Pancreas (tissue), 10 donors: Measurements from ENCODE around the gene VN1R5. TPM values are rescaled to one million over a fixed set of nuclear protein-coding genes. Genes with fewer than 3 reads are reported as not detected.

Experiments used
- ATAC-seq, 4 donors: fragments of 200-7000 bp; cut with Tn5 transposase; one replicate each; pipeline versions ENCODE4 v1.8.0 to v1.9.1; 2020; ENCODE audit warnings: mild to moderate bottlenecking in 4 of 4, moderate library complexity in 4 of 4
- DNase-seq, 6 donors: peaks; one replicate each; pipeline ENCODE4 v3.0.0-alpha.2; 2020
- FAIRE-seq: peaks from 2 replicates; lab custom pipeline; 2012; peaks lifted over from hg19 to GRCh38; lab: Jason Lieb, UNC
- H3K27ac ChIP-seq, 4 donors: fragments of 200-600 bp; sonication (generic); 1 replicate in 3 of 4; 2 replicates in 1 of 4; pipeline versions ENCODE4 v1.5.0 to v1.8.0; 2020
- H3K27me3 ChIP-seq, 4 donors: fragments of 200-600 bp; one replicate each; pipeline ENCODE4 v1.8.0; 2021
- H3K36me3 ChIP-seq, 3 donors: fragments of 200-600 bp; sonication (generic) in 1 of 3; one replicate each; pipeline versions ENCODE4 v1.5.0 to v1.8.0; 2020 to 2021
- H3K4me1 ChIP-seq, 3 donors: fragments of 200-600 bp; one replicate each; pipeline ENCODE4 v1.8.0; 2021
- H3K4me3 ChIP-seq, 4 donors: fragments of 200-600 bp; sonication (generic) in 2 of 4; one replicate each; pipeline versions ENCODE4 v1.5.0 to v1.8.0; 2020 to 2021
- H3K9me3 ChIP-seq, 4 donors: fragments of 200-600 bp; one replicate each; pipeline ENCODE4 v1.8.0; 2021
- CTCF ChIP-seq, 4 donors: fragments of 200-600 bp; sonication (generic) in 3 of 4; IDR thresholded peaks; one replicate each; pipeline versions ENCODE4 v1.5.0 to v1.8.0; 2021; ENCODE audit warnings: antibody characterized with exemption in 4 of 4
- WGBS, 2 donors: extraction: QIAGEN DNeasy Blood & Tissue Kit; methylation state at CpG; one replicate each; pipeline ENCODE4 v1.1.7; 2013; 5-methylcytosine and 5-hydroxymethylcytosine counted together
- intact Hi-C, 3 donors: fragments of 100-400 bp; cut with DNase I; formaldehyde crosslinking; loops; one replicate each; pipeline versions ENCODE4 v1.11.1 to v1.14.2; 2022
- polyA plus RNA-seq, 2 donors: library from polyadenylated mRNA; stranded (reverse); fragments of 200-250 nt; gene quantifications; one replicate each; pipeline ENCODE4 v1.2.3, GENCODE V29; 2013
- total RNA-seq, 6 donors: library from RNA; stranded (reverse); fragmentation: NEBNext Ultra II Directional in 4 of 6; extraction: Animal tissue kit (Norgen Biotek cat#: 25700) in 4 of 6; gene quantifications; one replicate each; pipeline versions ENCODE4 v1.2.1 to v1.2.4, GENCODE V29; 2021 to 2023
- donor health status: healthy with polysubstance abuse.
- donor health status: DM: no; HTN: no; CAD: no; lungs with moderate emphysema.
- donor health status: DM: no; HTN: no; CAD: no.
- donor health status: control.
- donor health status: control.
- donor health status: Bipolar disorder and iron deficiency.
- donor health status: DM: yes; HTN: yes; CAD: no.
- donor health status: DM: no; HTN: no; CAD: no.
- donor health status: DM: no; HTN: no; CAD: no.
- donor health status: DM: yes; HTN: yes; CAD: no.

Gene VN1R5
- total and polyA plus RNA-seq, 8 donors = not detected

GRCh38 chr1:247246325-247247115 is 9.4 kb upstream of the VN1R5 start:
- H3K4me3 ChIP-seq = no peak overlapping the region
- DNase-seq (no peak), ATAC-seq (no peak), FAIRE-seq (no peak)
- TF ChIP-seq CTCF (IDR thresholded peaks at IDR 0.05) = no peak
- no peaks in the 10 kb centered on the region for H3K4me1 ChIP-seq
- H3K9me3 ChIP-seq = no peaks in the 10 kb centered on the region
- H3K27me3 ChIP-seq = no peaks in the 10 kb centered on the region
- H3K27ac ChIP-seq = no peak overlapping the region
- H3K36me3 ChIP-seq = no peaks in the 10 kb centered on the region
- intact Hi-C loops = no loop called here

DNA sequence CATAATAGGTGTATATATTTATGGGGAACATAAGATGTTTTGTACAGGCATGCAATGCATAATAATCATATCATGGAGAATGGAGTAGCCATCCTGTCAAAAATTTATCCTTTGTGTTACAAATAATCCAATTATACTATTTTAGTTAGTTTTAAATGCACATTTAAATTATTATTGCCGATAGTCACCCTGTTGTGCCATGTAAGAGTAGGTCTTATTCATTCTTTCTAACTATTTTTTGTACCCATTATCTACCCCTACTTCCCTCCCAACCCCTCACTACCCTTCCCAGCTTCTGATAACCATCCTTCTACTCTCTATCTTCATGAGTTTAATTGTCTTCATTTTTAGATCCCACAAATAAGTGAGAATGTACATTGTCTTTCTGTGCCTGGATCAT is 8.3 kb upstream of the VN1R5 start:
- H3K27me3 ChIP-seq = no peaks in the 10 kb centered on the region
- TF ChIP-seq CTCF (IDR thresholded peaks at IDR 0.05) = no peak
- H3K4me3 ChIP-seq = no peak overlapping the region
- no peak for ATAC-seq
- DNase-seq = no peak
- FAIRE-seq = no peak
- H3K36me3 ChIP-seq = no peaks in the 10 kb centered on the region
- WGBS, 2 donors = 86 to 94% methylated on average over 1 of the region's 1 CpG
- H3K9me3 ChIP-seq = no peaks in the 10 kb centered on the region
- intact Hi-C loops = no loop called here
- no peak overlapping the region for H3K27ac ChIP-seq
- no peaks in the 10 kb centered on the region for H3K4me1 ChIP-seq

DNA sequence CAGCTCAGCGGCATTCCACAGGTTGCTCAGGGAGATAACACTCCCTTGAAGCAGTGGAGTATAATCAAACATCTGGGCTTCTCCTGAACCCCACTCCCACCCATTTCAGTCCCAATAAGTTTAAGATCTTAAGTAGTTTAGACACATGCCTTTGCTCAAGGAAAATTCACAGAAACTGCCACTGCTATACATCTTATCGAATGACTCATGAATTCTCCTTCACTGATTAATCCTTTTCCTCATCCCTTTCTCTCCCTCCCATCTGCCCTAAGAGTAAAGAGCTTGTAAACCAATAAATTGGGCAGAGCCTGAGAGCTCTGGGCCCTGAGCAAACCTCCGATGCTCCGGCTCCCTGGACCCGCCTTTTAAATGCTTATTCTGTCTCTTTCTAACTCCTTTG is 10.2 kb downstream of the VN1R5 start:
- intact Hi-C loops = no loop called here
- DNase-seq (no peak), ATAC-seq (no peak), FAIRE-seq (no peak)
- H3K4me3 ChIP-seq = no peak overlapping the region
- H3K27me3 ChIP-seq = no peaks in the 10 kb centered on the region
- TF ChIP-seq CTCF (IDR thresholded peaks at IDR 0.05) = no peak
- no peaks in the 10 kb centered on the region for H3K9me3 ChIP-seq
- WGBS, 2 donors = 81 to 82% methylated on average over 5 of the region's 5 CpGs
- H3K4me1 ChIP-seq = no peaks in the 10 kb centered on the region
- no peak overlapping the region for H3K27ac ChIP-seq
- no peaks in the 10 kb centered on the region for H3K36me3 ChIP-seq

DNA sequence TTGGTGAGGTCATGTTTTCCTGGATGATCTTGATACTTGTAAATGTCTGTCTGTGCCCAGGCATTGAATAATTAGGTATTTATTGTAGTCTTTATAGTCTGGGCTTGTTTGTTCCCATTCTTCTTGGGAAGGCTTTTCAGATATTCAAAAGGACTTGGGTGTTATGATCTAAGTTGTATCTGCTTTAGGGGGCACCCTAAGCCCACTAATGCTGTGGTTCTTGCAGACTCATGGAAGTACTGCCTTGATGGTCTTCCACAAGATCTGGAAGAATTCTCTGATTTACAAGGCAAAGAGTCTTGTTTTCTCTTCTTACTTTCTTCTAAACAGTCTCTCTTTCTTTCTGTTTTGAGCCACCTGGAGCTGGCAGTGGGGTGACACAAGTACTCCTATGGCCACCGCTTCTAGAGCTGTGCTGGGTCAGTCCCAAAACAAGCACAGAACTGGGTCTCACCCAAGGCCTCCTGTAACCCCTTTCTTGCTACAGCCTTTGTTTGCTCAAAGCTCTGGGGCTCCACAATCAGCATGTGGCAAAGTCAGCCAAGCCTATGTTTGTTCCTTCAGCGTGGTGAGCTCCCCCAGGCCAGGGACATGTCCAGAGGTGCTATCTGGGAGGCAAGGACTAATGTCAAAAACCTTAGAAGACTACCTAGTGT is 12.6 kb downstream of the VN1R5 start:
- DNase-seq (no peak), FAIRE-seq (no peak), ATAC-seq (no peak)
- Histone ChIP-seq H3K36me3 (no peaks in the 10 kb centered on the region), H3K4me1 (no peaks in the 10 kb centered on the region), H3K27me3 (no peaks in the 10 kb centered on the region), H3K4me3 (no peak overlapping the region), H3K27ac (no peak overlapping the region), H3K9me3 (no peaks in the 10 kb centered on the region)
- WGBS, 2 donors = 31 to 33% methylated on average over 2 of the region's 2 CpGs
- intact Hi-C loops = no loop called here
- TF ChIP-seq CTCF (IDR thresholded peaks at IDR 0.05) = no peak

GRCh38 chr1:247269133-247269532 is 13.3 kb downstream of the VN1R5 start:
- no peak for TF ChIP-seq CTCF (IDR thresholded peaks at IDR 0.05)
- Histone ChIP-seq H3K27me3 (no peaks in the 10 kb centered on the region), H3K9me3 (no peaks in the 10 kb centered on the region), H3K27ac (no peak overlapping the region), H3K4me3 (no peak overlapping the region), H3K36me3 (no peaks in the 10 kb centered on the region), H3K4me1 (no peaks in the 10 kb centered on the region)
- ATAC-seq (no peak), DNase-seq (no peak), FAIRE-seq (no peak)
- intact Hi-C loops = no loop called here
